Measurements from ENCODE around the gene ADNP. TPM values are rescaled to one million over a fixed set of nuclear protein-coding genes. Genes with fewer than 3 reads are reported as not detected.
A peak's percentile ranks its signal among the peaks of the same experiment; 100 is the strongest.

ADNP gene
- total RNA-seq, 2 experiments from 2014 or later: 41.9 to 47.1 TPM

DNA sequence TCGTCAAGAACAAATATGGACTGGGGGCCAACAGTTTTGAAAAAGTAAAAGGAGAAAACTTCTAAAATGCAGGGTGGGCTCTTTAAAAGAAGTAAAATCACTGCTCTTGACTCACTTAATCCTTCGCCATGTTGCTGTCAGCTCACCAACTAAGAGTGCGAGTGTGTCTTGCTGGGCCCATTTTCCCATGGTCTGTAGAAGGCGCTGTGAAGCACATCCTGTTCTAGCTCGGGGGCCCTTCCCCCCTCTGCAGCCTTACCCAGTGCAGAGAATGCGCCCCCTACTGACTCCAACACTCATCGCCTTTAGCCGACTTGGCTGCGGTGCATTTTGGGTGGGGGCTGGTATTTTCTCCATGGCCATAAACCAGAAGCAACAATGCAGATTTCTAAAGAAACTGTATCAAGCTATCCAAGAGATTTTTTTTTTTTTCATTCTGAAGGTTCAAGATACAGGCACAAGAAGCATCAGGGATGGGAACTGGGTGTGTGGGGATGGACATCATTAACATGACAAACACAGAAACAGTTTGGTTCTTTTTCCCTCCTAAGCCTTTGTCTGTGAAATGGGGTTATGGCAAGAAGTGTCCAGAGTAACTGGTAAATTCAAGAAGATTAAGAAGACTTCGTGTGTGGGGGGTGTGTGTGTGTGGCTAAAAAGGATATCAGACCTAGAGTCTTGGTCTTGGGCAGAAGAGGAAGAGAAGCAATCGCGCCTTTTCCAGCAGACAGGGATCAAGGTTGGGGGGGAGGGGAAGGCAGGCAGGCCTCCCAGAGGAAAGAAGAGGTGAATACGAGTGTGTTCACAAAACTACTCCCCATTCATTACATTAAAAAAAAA, 1.7 kb downstream of the ADNP start:
- ChIA-PET CTCF (interaction anchor here (0.5 to 4.2 kb wide), 34 partner anchors 8 to 240 kb away, joined by 3 to 65 read pairs (median 4); partner anchors contain the start of genes BCAS4, DPM1 and MOCS3), POLR2A (interaction anchor here (0.5 to 7.9 kb wide), 16 partner anchors 11 to 807 kb away, joined by 3 to 157 read pairs (median 4); partner anchors contain the start of genes BCAS4, DPM1, MOCS3 and PARD6B)
- no peaks in the 10 kb centered on the region for H3K9me3 Mint-ChIP-seq
- peak overlapping the region; percentile 93 for H3K4me3 Mint-ChIP-seq
- Histone ChIP-seq H3K9me3 (ENCODE audit: control insufficient read depth in 1 of 2, insufficient read depth in 1 of 2, low read length in 2 of 2) (no peaks in the 10 kb centered on the region), H3K27me3 (ENCODE audit: control insufficient read depth in 1 of 2, insufficient read depth in 2 of 2, low read length in 2 of 2) (no peaks in the 10 kb centered on the region), H3K36me3 (ENCODE audit: insufficient read depth, low read length) (peaks cover 20% of the 10 kb centered on the region), H3K27ac (ENCODE audit: low read depth in 1 of 2, low read length in 2 of 2) (peak overlapping the region; percentile 2 to 37), H3K4me3 (ENCODE audit: low read length) (peak overlapping the region; percentile 66), H3K4me1 (ENCODE audit: insufficient read depth, low read length) (peaks cover 37% of the 10 kb centered on the region)
- ATAC-seq (ENCODE audit: poor library complexity) (peak; percentile 76), DNase-seq (peak; percentile 76 to 97 (median 90))
- H3K27me3 Mint-ChIP-seq: no peaks in the 10 kb centered on the region
- peaks cover 69% of the 10 kb centered on the region for H3K4me1 Mint-ChIP-seq (ENCODE audit: low read depth)
- intact Hi-C loops (cut with DNase I, micrococcal nuclease): loop anchor here (1.0 to 10.0 kb wide), 8 partner anchors 14 to 1215 kb away; partner anchors contain the start of genes PTPN1 (in 2 of the 2), B4GALT5 (in 1 of the 2), CEBPB (in 1 of the 2) and UBE2V1 (in 1 of the 2)
- TF ChIP-seq, protein P1, sequence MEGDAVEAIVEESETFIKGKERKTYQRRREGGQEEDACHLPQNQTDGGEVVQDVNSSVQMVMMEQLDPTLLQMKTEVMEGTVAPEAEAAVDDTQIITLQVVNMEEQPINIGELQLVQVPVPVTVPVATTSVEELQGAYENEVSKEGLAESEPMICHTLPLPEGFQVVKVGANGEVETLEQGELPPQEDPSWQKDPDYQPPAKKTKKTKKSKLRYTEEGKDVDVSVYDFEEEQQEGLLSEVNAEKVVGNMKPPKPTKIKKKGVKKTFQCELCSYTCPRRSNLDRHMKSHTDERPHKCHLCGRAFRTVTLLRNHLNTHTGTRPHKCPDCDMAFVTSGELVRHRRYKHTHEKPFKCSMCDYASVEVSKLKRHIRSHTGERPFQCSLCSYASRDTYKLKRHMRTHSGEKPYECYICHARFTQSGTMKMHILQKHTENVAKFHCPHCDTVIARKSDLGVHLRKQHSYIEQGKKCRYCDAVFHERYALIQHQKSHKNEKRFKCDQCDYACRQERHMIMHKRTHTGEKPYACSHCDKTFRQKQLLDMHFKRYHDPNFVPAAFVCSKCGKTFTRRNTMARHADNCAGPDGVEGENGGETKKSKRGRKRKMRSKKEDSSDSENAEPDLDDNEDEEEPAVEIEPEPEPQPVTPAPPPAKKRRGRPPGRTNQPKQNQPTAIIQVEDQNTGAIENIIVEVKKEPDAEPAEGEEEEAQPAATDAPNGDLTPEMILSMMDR (IDR thresholded peaks at IDR 0.05): peak; percentile 90
- peaks cover 79% of the 10 kb centered on the region for H3K36me3 Mint-ChIP-seq (ENCODE audit: low read depth)
- peak overlapping the region; percentile 98 for H3K27ac Mint-ChIP-seq

DNA sequence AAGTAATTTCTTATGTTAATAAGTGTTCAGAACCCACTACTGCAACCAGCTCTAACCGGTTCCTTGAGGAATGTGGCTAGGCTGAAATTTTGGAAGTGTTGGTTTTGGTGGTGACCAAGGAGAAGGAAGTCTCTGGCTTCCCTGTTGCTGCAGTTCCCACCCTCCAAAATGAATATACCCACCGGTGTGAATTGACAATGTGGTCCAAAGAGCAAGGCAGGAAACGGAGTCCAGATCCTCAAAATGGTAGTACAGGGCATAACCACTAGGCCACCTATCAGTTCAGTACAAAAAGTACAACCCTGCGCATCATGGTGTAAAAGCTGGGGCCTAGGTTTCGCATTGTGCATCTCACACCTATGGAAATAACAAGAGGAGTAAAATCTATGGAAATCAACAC, 2.8 kb downstream of the ADNP start:
- Histone ChIP-seq H3K4me1 (ENCODE audit: insufficient read depth, low read length) (peaks cover 41% of the 10 kb centered on the region), H3K27ac (ENCODE audit: low read depth in 1 of 2, low read length in 2 of 2) (no peak overlapping the region), H3K36me3 (ENCODE audit: insufficient read depth, low read length) (peaks cover 25% of the 10 kb centered on the region), H3K4me3 (ENCODE audit: low read length) (no peak overlapping the region), H3K27me3 (ENCODE audit: control insufficient read depth in 1 of 2, insufficient read depth in 2 of 2, low read length in 2 of 2) (no peaks in the 10 kb centered on the region), H3K9me3 (ENCODE audit: control insufficient read depth in 1 of 2, insufficient read depth in 1 of 2, low read length in 2 of 2) (no peaks in the 10 kb centered on the region)
- ChIA-PET CTCF (interaction anchor here (1.4 to 4.2 kb wide), 8 partner anchors 12 to 179 kb away, joined by 4 to 65 read pairs (median 16); partner anchors contain the start of genes BCAS4, DPM1 and MOCS3), POLR2A (interaction anchor here (0.9 to 7.9 kb wide), 6 partner anchors 9 to 197 kb away, joined by 3 to 157 read pairs (median 11); partner anchors contain the start of genes BCAS4 and PARD6B)
- DNase-seq: peak in 1 of 14 experiments; percentile 4
- TF ChIP-seq, protein P1 (IDR thresholded peaks at IDR 0.05): no peak
- peaks cover 77% of the 10 kb centered on the region for H3K4me1 Mint-ChIP-seq (ENCODE audit: low read depth)
- peak overlapping the region; percentile 93 for H3K4me3 Mint-ChIP-seq
- intact Hi-C loops (cut with DNase I, micrococcal nuclease): loop anchor here (2.0 to 10.0 kb wide), 2 partner anchors 196 to 414 kb away; partner anchors contain the start of gene PTPN1 (in 1 of the 2)
- peaks cover 80% of the 10 kb centered on the region for H3K36me3 Mint-ChIP-seq (ENCODE audit: low read depth)
- ATAC-seq (ENCODE audit: poor library complexity): no peak
- H3K9me3 Mint-ChIP-seq: no peaks in the 10 kb centered on the region
- peak overlapping the region; percentile 98 for H3K27ac Mint-ChIP-seq
- H3K27me3 Mint-ChIP-seq: no peaks in the 10 kb centered on the region

DNA sequence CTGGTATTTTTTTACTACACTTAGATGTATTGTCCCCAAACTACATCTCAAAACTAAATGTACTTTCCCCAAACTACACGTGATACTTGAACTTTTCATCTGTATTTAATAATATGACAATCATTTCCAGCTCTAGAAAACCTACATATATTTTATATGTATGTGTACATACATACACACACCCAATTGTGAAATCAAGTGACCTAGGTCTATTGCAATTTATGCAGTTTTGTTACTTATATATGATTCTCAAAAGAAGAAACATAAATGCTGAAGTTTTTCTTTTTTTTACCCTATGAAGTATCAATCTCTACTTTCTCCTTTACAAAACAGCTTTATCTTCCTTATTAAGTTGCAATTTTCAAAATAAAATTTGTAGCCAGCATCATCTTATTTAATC, 4.7 kb downstream of the ADNP start:
- Histone ChIP-seq H3K9me3 (ENCODE audit: control insufficient read depth in 1 of 2, insufficient read depth in 1 of 2, low read length in 2 of 2) (no peaks in the 10 kb centered on the region), H3K27ac (ENCODE audit: low read depth in 1 of 2, low read length in 2 of 2) (no peak overlapping the region), H3K4me3 (ENCODE audit: low read length) (no peak overlapping the region), H3K27me3 (ENCODE audit: control insufficient read depth in 1 of 2, insufficient read depth in 2 of 2, low read length in 2 of 2) (no peaks in the 10 kb centered on the region), H3K36me3 (ENCODE audit: insufficient read depth, low read length) (peaks cover 33% of the 10 kb centered on the region), H3K4me1 (ENCODE audit: insufficient read depth, low read length) (peaks cover 50% of the 10 kb centered on the region)
- POLR2A ChIA-PET: interaction anchor here (0.9 to 7.9 kb wide), 4 partner anchors 32 to 136 kb away, joined by 3 to 157 read pairs (median 6); partner anchors contain the start of genes BCAS4, DPM1 and MOCS3
- Mint-ChIP-seq H3K36me3 (ENCODE audit: low read depth) (peaks cover 78% of the 10 kb centered on the region), H3K27ac (peak overlapping the region; percentile 71), H3K27me3 (no peaks in the 10 kb centered on the region), H3K4me3 (no peak overlapping the region), H3K9me3 (no peaks in the 10 kb centered on the region), H3K4me1 (ENCODE audit: low read depth) (peaks cover 83% of the 10 kb centered on the region)
- TF ChIP-seq, protein P1 (IDR thresholded peaks at IDR 0.05): no peak
- DNase-seq (no peak), ATAC-seq (ENCODE audit: poor library complexity) (no peak)
- intact Hi-C loops (cut with DNase I, micrococcal nuclease): loop anchor here in 1 of 2 experiments (10.0 kb wide), 1 partner anchor 412 kb away; the partner anchor contains the start of gene PTPN1
- CTCF ChIA-PET: interaction anchor here (2.9 to 3.2 kb wide), 2 partner anchors 10 to 132 kb away, joined by 8 to 13 read pairs; partner anchors contain the start of gene BCAS4
